DMS 273 treated with DMSO at 0.1 percent for 48 hours (cell line): ENCODE results near the gene PRRT2.
"Not testable (repeated sequence)": the region's sequence is repeated elsewhere in the genome, so short reads cannot be mapped to it uniquely, and the experiment has no call there.

Source experiments
- DNase-seq: peaks from one replicate; lab custom pipeline; 2025; lab: John Stamatoyannopoulos, UW

PRRT2 gene

GRCh38 chr16:29811896-29812665 lies at the start of gene PRRT2:
Gene PRRT2 (plus strand): TSS chr16:29812193. CDS start chr16:29813055, 862 bp downstream.
- DNase-seq, result no peak

- DNase-seq, result no peak
Observed at GRCh38 chr16:29763326-29763725, 48.7 kb upstream of the PRRT2 start.

GRCh38 chr16:29765167-29766032 lies 46.6 kb upstream of the PRRT2 start:
- no peak for DNase-seq

- DNase-seq, result no peak
Observed at GRCh38 chr16:29766571-29766970, 45.4 kb upstream of the PRRT2 start.

- DNase-seq, result no peak
Observed at GRCh38 chr16:29767062-29767461, 44.9 kb upstream of the PRRT2 start.

- no peak for DNase-seq
Observed at GRCh38 chr16:29769507-29769906, 42.5 kb upstream of the PRRT2 start.

- DNase-seq, result peak; percentile 33
Observed at GRCh38 chr16:29770250-29770929, 41.6 kb upstream of the PRRT2 start.

- DNase-seq, result not testable (repeated sequence)
Observed at GRCh38 chr16:29772330-29772729, 39.7 kb upstream of the PRRT2 start.

- DNase-seq, result no peak
Observed at GRCh38 chr16:29774730-29775129, 37.3 kb upstream of the PRRT2 start.

- DNase-seq, result peak; percentile 68
Observed at GRCh38 chr16:29775742-29776408, 36.1 kb upstream of the PRRT2 start.

GRCh38 chr16:29777576-29778350 lies 34.2 kb upstream of the PRRT2 start, which contains the start of gene ZG16:
Gene ZG16 (plus strand): TSS chr16:29778256. CDS start chr16:29779267, 1,011 bp downstream.
- no peak for DNase-seq

- no peak for DNase-seq
Observed at GRCh38 chr16:29779474-29779873, 32.5 kb upstream of the PRRT2 start.

- not testable (repeated sequence) for DNase-seq
Observed at GRCh38 chr16:29783094-29783953, 28.7 kb upstream of the PRRT2 start.

GRCh38 chr16:29784157-29784556 lies 27.8 kb upstream of the PRRT2 start:
- no peak for DNase-seq

- DNase-seq, result no peak
Observed at GRCh38 chr16:29784901-29785500, 27.0 kb upstream of the PRRT2 start.

- DNase-seq, result not testable (repeated sequence)
Observed at GRCh38 chr16:29787155-29787554, 24.8 kb upstream of the PRRT2 start.

GRCh38 chr16:29789775-29790182 lies 22.2 kb upstream of the PRRT2 start:
- no peak for DNase-seq

- peak; percentile 96 for DNase-seq
Observed at GRCh38 chr16:29790183-29790948, 21.6 kb upstream of the PRRT2 start, which contains the start of gene KIF22. Gene KIF22 (plus strand): TSS chr16:29790751. CDS start chr16:29790760, 9 bp downstream.
